CD4-positive, alpha-beta memory T cell (primary cell): ENCODE results near the gene KCNQ2. TPM values are rescaled to one million over a fixed set of nuclear protein-coding genes. Genes with fewer than 3 reads are reported as not detected.

ENCODE experiments used
- CTCF ChIA-PET: fragments of 350-600 bp; sonication (Branson Sonifier 250); formaldehyde crosslinking; loops from one replicate; lab custom pipeline; 2021; ENCODE audit warnings: inconsistent platforms; ENCODE audit not compliant: partially characterized antibody; lab: Charles Lee
- POLR2A ChIA-PET: fragments of 350-600 bp; sonication (Branson Sonifier 250); formaldehyde crosslinking; loops from one replicate; lab custom pipeline; 2021; ENCODE audit not compliant: partially characterized antibody; lab: Charles Lee
- DNase-seq, 5 donors: peaks; one replicate each; pipeline versions ENCODE4 v3.0.0 to v3.0.0-alpha.2; 2020 to 2022; ENCODE audit warnings: mixed read lengths in 1 of 5
- H3K27ac ChIP-seq: one replicate; pipeline ENCODE4 v1.7.0; 2013; ENCODE audit warnings: low read depth, low read length
- H3K27me3 ChIP-seq: 2 replicates; pipeline ENCODE4 v1.7.0; 2013; ENCODE audit warnings: mild to moderate bottlenecking, low read length, moderate library complexity; ENCODE audit not compliant: insufficient read depth
- H3K36me3 ChIP-seq: 2 replicates; pipeline ENCODE4 v1.7.0; 2013; ENCODE audit warnings: mild to moderate bottlenecking, low read length, moderate library complexity; ENCODE audit not compliant: insufficient read depth
- H3K4me1 ChIP-seq: 2 replicates; pipeline ENCODE4 v1.7.0; 2013; ENCODE audit warnings: mild to moderate bottlenecking, low read length, moderate library complexity; ENCODE audit not compliant: insufficient read depth
- H3K4me3 ChIP-seq, 2 donors: one replicate each; pipeline ENCODE4 v1.7.0; 2013; ENCODE audit warnings: low read length in 2 of 2, mild to moderate bottlenecking in 1 of 2
- H3K9me3 ChIP-seq, 2 donors: one replicate each; pipeline ENCODE4 v1.7.0; 2013; ENCODE audit warnings: low read length in 2 of 2, control low read depth in 1 of 2; ENCODE audit not compliant: control insufficient read depth in 1 of 2
- H3K27ac Mint-ChIP-seq, 7 donors: one replicate each; pipeline ENCODE4 v1.8.0; 2020 to 2021; ENCODE audit warnings: mixed read lengths in 7 of 7, mild to moderate bottlenecking in 6 of 7, inconsistent platforms in 3 of 7, moderate library complexity in 3 of 7
- H3K27me3 Mint-ChIP-seq, 2 donors: one replicate each; pipeline ENCODE4 v1.8.0; 2020 to 2021; ENCODE audit warnings: mixed read lengths in 2 of 2
- H3K36me3 Mint-ChIP-seq, 2 donors: one replicate each; pipeline ENCODE4 v1.8.0; 2020 to 2021; ENCODE audit warnings: mixed read lengths in 2 of 2, inconsistent platforms in 1 of 2, mild to moderate bottlenecking in 1 of 2
- H3K4me1 Mint-ChIP-seq, 4 donors: one replicate each; pipeline ENCODE4 v1.8.0; 2020 to 2021; ENCODE audit warnings: mixed read lengths in 4 of 4, mild to moderate bottlenecking in 1 of 4
- H3K4me3 Mint-ChIP-seq, 8 donors: one replicate each; pipeline ENCODE4 v1.8.0; 2020 to 2021; ENCODE audit warnings: mixed read lengths in 8 of 8, mild to moderate bottlenecking in 7 of 8, moderate library complexity in 6 of 8, inconsistent platforms in 3 of 8
- H3K9me3 Mint-ChIP-seq, 8 donors: one replicate each; pipeline ENCODE4 v1.8.0; 2020 to 2021; ENCODE audit warnings: mixed read lengths in 8 of 8, mild to moderate bottlenecking in 5 of 8, inconsistent platforms in 3 of 8, moderate library complexity in 1 of 8
- intact Hi-C: fragments of 100-400 bp; cut with micrococcal nuclease; formaldehyde crosslinking; loops from one replicate; pipeline ENCODE4 v1.15.1; 2023
- polyA plus RNA-seq, 2 donors: library from polyadenylated mRNA; unstranded; fragments of 300-500 nt; fragmentation: Illumina TruSeq; gene quantifications; one replicate each; pipeline ENCODE4 v1.2.3, GENCODE V29; 2021
- total RNA-seq, 2 experiments: library from RNA; stranded (reverse); gene quantifications; one replicate each; pipeline ENCODE4 v1.2.3, GENCODE V29; 2021

Gene KCNQ2
- total and polyA plus RNA-seq, 4 experiments from 2014 or later = not detected

DNA sequence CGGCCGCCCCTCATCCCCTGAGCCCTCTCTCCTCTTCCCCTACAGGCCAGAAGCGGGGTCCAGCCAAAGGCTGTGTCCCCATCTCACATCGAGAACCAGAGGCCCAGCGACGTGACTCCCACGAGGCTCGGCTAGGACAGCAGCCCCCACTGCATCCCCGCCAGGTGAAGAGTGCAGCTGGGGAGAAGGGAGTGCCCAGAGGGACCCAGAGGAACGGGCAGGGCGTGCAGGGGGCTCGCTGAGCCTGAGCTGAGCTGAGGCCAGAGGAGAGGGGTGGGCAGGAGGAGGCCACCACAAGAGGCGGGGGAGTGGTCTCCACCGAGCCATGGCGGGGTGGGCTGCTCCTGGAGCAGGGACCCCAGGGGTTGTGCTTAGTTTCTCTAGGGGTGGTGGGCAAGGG, 32.6 kb downstream of the KCNQ2 start:
- Mint-ChIP-seq H3K27ac (no peak overlapping the region), H3K27me3 (peaks cover 0 to 10% of the 10 kb centered on the region in 2 donors), H3K36me3 (no peaks in the 10 kb centered on the region), H3K9me3 (peaks cover 0 to 3% (median 0%) of the 10 kb centered on the region in 8 donors), H3K4me3 (peak overlapping the region in 1 of 8 donors; percentile 4), H3K4me1 (peaks cover 10 to 19% (median 18%) of the 10 kb centered on the region in 4 donors)
- intact Hi-C loops = loop anchor here (5.0 kb wide), 1 partner anchor 532 kb away; no protein-coding TSS in a partner anchor
- H3K36me3 ChIP-seq = no peaks in the 10 kb centered on the region
- ChIA-PET POLR2A (no interaction called here), CTCF (no interaction called here)
- no peaks in the 10 kb centered on the region for H3K9me3 ChIP-seq
- DNase-seq = no peak
- no peak overlapping the region for H3K27ac ChIP-seq
- no peaks in the 10 kb centered on the region for H3K27me3 ChIP-seq
- no peak overlapping the region for H3K4me3 ChIP-seq
- H3K4me1 ChIP-seq = peaks cover 16% of the 10 kb centered on the region

DNA sequence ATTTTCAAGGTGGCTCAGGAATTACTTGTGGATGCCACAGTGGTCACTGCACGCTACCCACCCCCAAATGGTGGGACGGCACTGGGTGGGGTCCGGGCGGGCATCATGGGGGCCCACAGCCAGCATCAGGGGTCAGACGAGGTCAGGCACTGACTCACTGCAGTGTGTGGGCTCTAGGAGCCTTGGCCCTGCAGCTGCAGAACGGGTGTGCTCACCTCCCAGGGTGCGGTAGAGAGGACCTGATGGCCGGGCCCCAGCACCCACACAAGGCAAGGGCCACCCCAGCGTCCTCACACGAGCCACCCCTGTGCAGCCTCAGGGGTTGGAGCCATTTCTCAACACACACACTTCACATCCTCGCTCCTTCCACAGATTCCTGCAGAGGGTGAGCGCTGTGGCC, 34.3 kb downstream of the KCNQ2 start:
- no peak overlapping the region for H3K27ac ChIP-seq
- Mint-ChIP-seq H3K27me3 (peaks cover 0 to 13% of the 10 kb centered on the region in 2 donors), H3K4me1 (peaks cover 13 to 26% (median 23%) of the 10 kb centered on the region in 4 donors), H3K9me3 (peaks cover 0 to under 1% (median 0%) of the 10 kb centered on the region in 8 donors), H3K4me3 (no peak overlapping the region), H3K36me3 (no peaks in the 10 kb centered on the region), H3K27ac (no peak overlapping the region)
- no peaks in the 10 kb centered on the region for H3K36me3 ChIP-seq
- no peak for DNase-seq
- POLR2A ChIA-PET = no interaction called here
- H3K27me3 ChIP-seq = no peaks in the 10 kb centered on the region
- peaks cover 23% of the 10 kb centered on the region for H3K4me1 ChIP-seq
- intact Hi-C loops = no loop called here
- CTCF ChIA-PET = no interaction called here
- H3K9me3 ChIP-seq = no peaks in the 10 kb centered on the region
- no peak overlapping the region for H3K4me3 ChIP-seq

- Histone ChIP-seq H3K4me1 (peaks cover 7% of the 10 kb centered on the region), H3K36me3 (no peaks in the 10 kb centered on the region), H3K27me3 (no peaks in the 10 kb centered on the region), H3K4me3 (no peak overlapping the region), H3K9me3 (no peaks in the 10 kb centered on the region), H3K27ac (no peak overlapping the region)
- H3K27ac Mint-ChIP-seq = no peak overlapping the region
- no peak for DNase-seq
- CTCF ChIA-PET = no interaction called here
- intact Hi-C loops = no loop called here
- peaks cover 5 to 11% (median 9%) of the 10 kb centered on the region in 4 donors for H3K4me1 Mint-ChIP-seq
- H3K27me3 Mint-ChIP-seq = peaks cover 0 to 11% of the 10 kb centered on the region in 2 donors
- no peaks in the 10 kb centered on the region for H3K9me3 Mint-ChIP-seq
- H3K4me3 Mint-ChIP-seq = no peak overlapping the region
- POLR2A ChIA-PET = no interaction called here
- no peaks in the 10 kb centered on the region for H3K36me3 Mint-ChIP-seq
Observed at GRCh38 chr20:63435552-63435951, 36.9 kb downstream of the KCNQ2 start.

- H3K9me3 Mint-ChIP-seq = no peaks in the 10 kb centered on the region
- POLR2A ChIA-PET = no interaction called here
- H3K27ac ChIP-seq = no peak overlapping the region
Observed at GRCh38 chr20:63434599-63435378, 37.7 kb downstream of the KCNQ2 start.

DNA sequence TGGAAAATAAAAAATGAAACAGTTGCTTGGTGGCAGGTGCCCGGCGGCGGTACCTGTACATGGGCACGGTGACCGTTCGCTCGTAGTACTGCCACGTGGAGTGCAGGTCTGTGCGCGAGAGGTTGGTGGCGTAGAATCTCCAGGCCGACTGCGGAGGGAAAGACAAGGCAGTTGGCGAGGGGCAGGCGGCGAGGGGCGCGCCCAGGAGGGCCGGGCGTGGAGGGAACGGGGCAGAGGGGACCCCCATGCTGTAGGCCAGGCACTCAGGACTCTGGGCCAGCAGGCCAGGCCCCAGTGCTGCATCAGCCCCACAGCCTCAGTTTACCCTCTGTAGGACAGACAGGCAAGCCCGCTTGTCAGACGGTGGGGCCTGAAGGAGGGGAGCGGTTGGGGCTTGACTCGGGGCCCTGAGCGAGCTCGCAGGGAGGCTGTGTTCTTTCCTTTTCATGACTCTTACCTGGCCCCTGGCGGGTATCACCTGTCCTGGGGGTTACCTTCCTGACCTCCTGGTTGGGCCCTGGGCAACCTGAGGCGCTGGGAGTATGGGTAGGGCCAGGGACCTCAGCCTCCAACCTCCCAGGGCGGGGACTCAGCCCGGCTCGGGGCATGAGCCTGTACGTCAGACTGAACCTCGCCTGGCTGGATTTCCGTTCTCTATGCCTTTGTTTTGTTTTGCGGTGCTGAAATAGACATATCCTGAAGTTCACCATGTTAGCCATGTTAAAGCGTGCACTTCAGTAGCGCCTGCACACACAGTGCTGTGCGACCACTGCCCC, 38.5 kb downstream of the KCNQ2 start:
- Histone ChIP-seq H3K27ac (no peak overlapping the region), H3K36me3 (no peaks in the 10 kb centered on the region), H3K27me3 (no peaks in the 10 kb centered on the region), H3K4me3 (peak overlapping the region in 1 of 2 donors; percentile 17), H3K4me1 (peaks cover 7% of the 10 kb centered on the region), H3K9me3 (no peaks in the 10 kb centered on the region)
- POLR2A ChIA-PET = no interaction called here
- Mint-ChIP-seq H3K36me3 (no peaks in the 10 kb centered on the region), H3K4me1 (peaks cover 5 to 11% (median 9%) of the 10 kb centered on the region in 4 donors), H3K9me3 (no peaks in the 10 kb centered on the region), H3K4me3 (peak overlapping the region in 5 of 8 donors; percentile 18 to 77 (median 54)), H3K27ac (peak overlapping the region in 5 of 7 donors; percentile 18 to 86 (median 71)), H3K27me3 (peaks cover 0 to 11% of the 10 kb centered on the region in 2 donors)
- intact Hi-C loops = no loop called here
- DNase-seq = peak in 4 of 5 donors; percentile 10 to 47 (median 16)
- CTCF ChIA-PET = no interaction called here

More at GRCh38 chr20:63434599-63435378, 37.7 kb downstream of the KCNQ2 start:
- Histone ChIP-seq H3K4me3 (peak overlapping the region in 1 of 2 donors; percentile 17), H3K9me3 (no peaks in the 10 kb centered on the region), H3K27me3 (no peaks in the 10 kb centered on the region), H3K36me3 (no peaks in the 10 kb centered on the region), H3K4me1 (peaks cover 7% of the 10 kb centered on the region)
- intact Hi-C loops = no loop called here
- peak; percentile 73 to 78 (median 77) for DNase-seq
- peak overlapping the region; percentile 4 to 61 (median 48) for H3K4me3 Mint-ChIP-seq
- peak overlapping the region in 6 of 7 donors; percentile 27 to 86 (median 64) for H3K27ac Mint-ChIP-seq
- no peaks in the 10 kb centered on the region for H3K36me3 Mint-ChIP-seq
- peaks cover 5 to 11% (median 9%) of the 10 kb centered on the region in 4 donors for H3K4me1 Mint-ChIP-seq
- peaks cover 0 to 11% of the 10 kb centered on the region in 2 donors for H3K27me3 Mint-ChIP-seq
- CTCF ChIA-PET = no interaction called here

GRCh38 chr20:63433351-63433750, 39.1 kb downstream of the KCNQ2 start:
- Mint-ChIP-seq H3K27me3 (peaks cover 0 to 11% of the 10 kb centered on the region in 2 donors), H3K4me1 (peaks cover 5 to 11% (median 9%) of the 10 kb centered on the region in 4 donors), H3K9me3 (no peaks in the 10 kb centered on the region), H3K27ac (peak overlapping the region in 3 of 7 donors; percentile 41 to 75 (median 57)), H3K4me3 (peak overlapping the region in 1 of 8 donors; percentile 54), H3K36me3 (no peaks in the 10 kb centered on the region)
- no peaks in the 10 kb centered on the region for H3K27me3 ChIP-seq
- peaks cover 7% of the 10 kb centered on the region for H3K4me1 ChIP-seq
- H3K27ac ChIP-seq = no peak overlapping the region
- no peaks in the 10 kb centered on the region for H3K36me3 ChIP-seq
- intact Hi-C loops = no loop called here
- no peak overlapping the region for H3K4me3 ChIP-seq
- no peaks in the 10 kb centered on the region for H3K9me3 ChIP-seq
- ChIA-PET POLR2A (no interaction called here), CTCF (no interaction called here)
- DNase-seq = no peak
